Activated effector memory CD4-positive, alpha-beta T cell treated with anti-CD3 and anti-CD28 coated beads, Interleukin-2, amount 50 U/mL, for 16 hours (primary cell): Measurements from ENCODE around the gene COL28A1.
"Not testable (repeated sequence)": the region's sequence is repeated elsewhere in the genome, so short reads cannot be mapped to it uniquely, and the experiment has no call there.

Experiments used
- DNase-seq: peaks from one replicate; pipeline ENCODE4 v3.0.0-alpha.2; 2020

Gene COL28A1

GRCh38 chr7:7408001-7408770 lies 127.5 kb downstream of the COL28A1 start:
- DNase-seq, result no peak

- no peak for DNase-seq
These were observed 130.2 kb downstream of the COL28A1 start for GRCh38 chr7:7405461-7405860.

- DNase-seq, result no peak
These were observed 136.0 kb downstream of the COL28A1 start for GRCh38 chr7:7399707-7400106.

GRCh38 chr7:7395785-7396184 lies 139.9 kb downstream of the COL28A1 start:
- no peak for DNase-seq

- not testable (repeated sequence) for DNase-seq
These were observed 147.5 kb downstream of the COL28A1 start for GRCh38 chr7:7388164-7388563.

- DNase-seq, result no peak
These were observed 150.3 kb downstream of the COL28A1 start for GRCh38 chr7:7385421-7385820.

GRCh38 chr7:7384228-7384627 lies 151.4 kb downstream of the COL28A1 start:
- no peak for DNase-seq

- no peak for DNase-seq
These were observed 160.1 kb downstream of the COL28A1 start for GRCh38 chr7:7375538-7375937.

- DNase-seq, result no peak
These were observed 165.6 kb downstream of the COL28A1 start for GRCh38 chr7:7370076-7370475.

- DNase-seq, result no peak
These were observed 166.5 kb downstream of the COL28A1 start for GRCh38 chr7:7369134-7369533.

- no peak for DNase-seq
These were observed 181.0 kb downstream of the COL28A1 start for GRCh38 chr7:7354674-7355073.

- no peak for DNase-seq
These were observed 182.8 kb downstream of the COL28A1 start for GRCh38 chr7:7352845-7353244.

- no peak for DNase-seq
These were observed 183.8 kb downstream of the COL28A1 start for GRCh38 chr7:7351832-7352231.

- no peak for DNase-seq
These were observed 184.5 kb downstream of the COL28A1 start for GRCh38 chr7:7351156-7351555.

GRCh38 chr7:7349156-7349555 lies 186.5 kb downstream of the COL28A1 start:
- no peak for DNase-seq

- DNase-seq, result no peak
These were observed 188.6 kb downstream of the COL28A1 start for GRCh38 chr7:7347045-7347444.

GRCh38 chr7:7344583-7344982 lies 191.1 kb downstream of the COL28A1 start:
- DNase-seq, result no peak

GRCh38 chr7:7335909-7336308 lies 199.8 kb downstream of the COL28A1 start:
- DNase-seq, result no peak

GRCh38 chr7:7335215-7335614 lies 200.5 kb downstream of the COL28A1 start:
- no peak for DNase-seq

- no peak for DNase-seq
These were observed 202.1 kb downstream of the COL28A1 start for GRCh38 chr7:7333610-7334009.

- DNase-seq, result no peak
These were observed 204.2 kb downstream of the COL28A1 start for GRCh38 chr7:7331523-7331922.

- no peak for DNase-seq
These were observed 204.7 kb downstream of the COL28A1 start for GRCh38 chr7:7330997-7331396.

- DNase-seq, result no peak
These were observed 206.3 kb downstream of the COL28A1 start for GRCh38 chr7:7329326-7329725.

GRCh38 chr7:7327423-7327822 lies 208.2 kb downstream of the COL28A1 start:
- no peak for DNase-seq

GRCh38 chr7:7324698-7325097 lies 211.0 kb downstream of the COL28A1 start:
- no peak for DNase-seq
